HepG2 (cell line): ENCODE measurements around the gene PRDM11. TPM values are rescaled to one million over a fixed set of nuclear protein-coding genes. Genes with fewer than 3 reads are reported as not detected.

Experiments used
- ASH2L ChIP-seq: fragments of 300-600, 200-600 bp; sonication (generic); IDR thresholded peaks from 2 replicates; pipeline ENCODE4 v1.7.0; 2017; ENCODE audit warnings: low read depth, mild to moderate bottlenecking, moderate library complexity, mixed read lengths, low read length; ENCODE audit not compliant: insufficient read length
- BHLHE40 ChIP-seq: IDR thresholded peaks from 2 replicates; pipeline ENCODE4 v1.6.1; 2011; ENCODE audit warnings: low read length, improper control_type of control experiment
- FOSL1 ChIP-seq: sonication (generic); formaldehyde crosslinking; IDR thresholded peaks from 2 replicates; pipeline ENCODE4 v1.9.0; 2021; ENCODE audit warnings: missing genetic modification reagents, borderline replicate concordance
- HNRNPH1 ChIP-seq: fragments of 200-400 bp; formaldehyde crosslinking; optimal IDR thresholded peaks from 2 replicates; pipeline ENCODE3; 2017; ENCODE audit warnings: mild to moderate bottlenecking, low read depth, low read length
- KDM5A ChIP-seq: fragments of 200-600 bp; sonication (generic); IDR thresholded peaks from 2 replicates; pipeline ENCODE4 v1.7.0; 2018; ENCODE audit warnings: antibody characterized with exemption, mild to moderate bottlenecking, low read length, borderline replicate concordance
- MTERF4 ChIP-seq: sonication (generic); formaldehyde crosslinking; IDR thresholded peaks from 2 replicates; pipeline ENCODE4 v1.8.0; 2023; ENCODE audit warnings: mild to moderate bottlenecking, missing genetic modification reagents
- MXD1 ChIP-seq: sonication (generic); formaldehyde crosslinking; IDR thresholded peaks from 2 replicates; pipeline ENCODE4 v1.4.0; 2020; ENCODE audit warnings: mild to moderate bottlenecking, missing genetic modification reagents
- RAD51 ChIP-seq: fragments of 450-650 bp; IDR thresholded peaks from 2 replicates; pipeline ENCODE4 v1.6.1; 2016; ENCODE audit warnings: borderline replicate concordance
- SRSF4 ChIP-seq: fragments of 200-400 bp; formaldehyde crosslinking; IDR thresholded peaks from one replicate; pipeline ENCODE4 v1.6.1; 2018; ENCODE audit warnings: mild to moderate bottlenecking, low read depth, low read length, moderate library complexity; ENCODE audit not compliant: poor library complexity, severe bottlenecking
- TBX2 ChIP-seq: sonication (generic); formaldehyde crosslinking; IDR thresholded peaks from 2 replicates; pipeline ENCODE4 v1.5.0; 2020; ENCODE audit warnings: missing genetic modification reagents, mild to moderate bottlenecking, borderline replicate concordance
- TRIM22 ChIP-seq: fragments of 450-650 bp; IDR thresholded peaks from 2 replicates; pipeline ENCODE4 v1.6.1; 2017
- ZBTB3 ChIP-seq: sonication (generic); formaldehyde crosslinking; IDR thresholded peaks from 2 replicates; pipeline ENCODE4 v1.4.0; 2020; ENCODE audit warnings: low read depth, mild to moderate bottlenecking, moderate library complexity, missing genetic modification reagents, borderline replicate concordance
- ZBTB42 ChIP-seq: sonication (generic); formaldehyde crosslinking; IDR thresholded peaks from 2 replicates; pipeline ENCODE4 v1.5.0; 2020; ENCODE audit warnings: mild to moderate bottlenecking, missing genetic modification reagents
- ZNF205 ChIP-seq: IDR thresholded peaks from 2 replicates; pipeline ENCODE4 v1.6.1; 2018; ENCODE audit warnings: missing biosample characterization, missing genetic modification reagents
- ZNF230 ChIP-seq: sonication (generic); formaldehyde crosslinking; IDR thresholded peaks from 2 replicates; pipeline ENCODE4 v1.4.0; 2020; ENCODE audit warnings: mild to moderate bottlenecking, missing genetic modification reagents
- ZNF276 ChIP-seq: sonication (generic); formaldehyde crosslinking; IDR thresholded peaks from 2 replicates; pipeline ENCODE4 v1.4.0; 2020; ENCODE audit warnings: mild to moderate bottlenecking, low read depth, missing genetic modification reagents
- ZNF281 ChIP-seq: sonication (generic); formaldehyde crosslinking; IDR thresholded peaks from 2 replicates; pipeline ENCODE4 v1.4.0; 2020; ENCODE audit warnings: missing genetic modification reagents, borderline replicate concordance
- ZNF513 ChIP-seq: sonication (generic); formaldehyde crosslinking; conservative IDR thresholded peaks from 2 replicates; pipeline ENCODE4 v1.5.0; 2020; ENCODE audit warnings: missing genetic modification reagents
- ZNF672 ChIP-seq: sonication (generic); formaldehyde crosslinking; IDR thresholded peaks from 2 replicates; pipeline ENCODE4 v1.8.1; 2022; ENCODE audit warnings: missing genetic modification reagents
- ZNF780A ChIP-seq: sonication (generic); formaldehyde crosslinking; IDR thresholded peaks from 2 replicates; pipeline ENCODE4 v1.8.0; 2022; ENCODE audit warnings: mild to moderate bottlenecking, missing genetic modification reagents, moderate library complexity
- polyA plus RNA-seq, 8 experiments: library from polyadenylated mRNA; depleted of rRNA in 3 of 8; stranded (reverse) in 7 of 8; unstranded in 1 of 8; fragments of >200 nt; fragmentation: Illumina TruSeq in 4 of 8; extraction: Trizol in 4 of 8; gene quantifications; 2 replicates each; pipeline versions ENCODE4 v1.2.1 to v1.2.3, GENCODE V29; 2011 to 2016; ENCODE audit warnings: low read depth in 4 of 8, missing spikeins in 1 of 8, mixed read lengths in 1 of 8; ENCODE audit not compliant: insufficient read depth in 1 of 8
- total RNA-seq, 5 experiments: library from RNA; depleted of rRNA; stranded (reverse); fragments of >200 nt; fragmentation: Illumina TruSeq; extraction: Trizol; gene quantifications; 2 replicates each; pipeline ENCODE4 v1.2.3, GENCODE V29; 2016; ENCODE audit warnings: low read depth in 1 of 5

The PRDM11 gene
- total and polyA plus RNA-seq, 2 of the 13 experiments (the other 11 are each of a cell fraction or from before 2014, with no cell fraction given): 3.4 to 4.7 TPM

GRCh38 chr11:45158210-45158731 is 11.8 kb downstream of the PRDM11 start (continued):
- TF ChIP-seq TRIM22 (no peak), ZNF276 (CRISPR knock-in tag) (no peak), ASH2L (no peak), ZNF281 (0 out of 2 replicates have a peak, but pooled peaks have one; percentile 35), ZBTB42 (CRISPR knock-in tag) (no peak), ZBTB3 (CRISPR knock-in tag) (no peak), KDM5A (no peak), SRSF4 (no peak), MTERF4 (CRISPR knock-in tag) (no peak), ZNF230 (CRISPR knock-in tag) (no peak), ZNF513 (CRISPR knock-in tag) (no peak), HNRNPH1 (no peak), RAD51 (no peak), TBX2 (CRISPR knock-in tag) (no peak), ZNF205 (CRISPR knock-in tag) (no peak), ZNF780A (no peak), FOSL1 (CRISPR knock-in tag) (no peak), ZNF672 (CRISPR knock-in tag) (no peak), BHLHE40 (no peak), MXD1 (CRISPR knock-in tag) (no peak)
